H9 (cell line): ENCODE data around the gene ZDHHC3. TPM values are rescaled to one million over a fixed set of nuclear protein-coding genes. Genes with fewer than 3 reads are reported as not detected.

Experiments
- DNase-seq: peaks from one replicate; pipeline ENCODE4 v3.0.0-alpha.2; 2017
- H2AFZ ChIP-seq: one replicate; pipeline ENCODE4 v1.6.1; 2013; ENCODE audit warnings: mild to moderate bottlenecking, low read length, control low read depth, moderate library complexity
- H2AK5ac ChIP-seq: 2 replicates; pipeline ENCODE4 v1.6.1; 2013; ENCODE audit warnings: low read length, control low read depth, mixed read lengths; ENCODE audit not compliant: insufficient read length
- H2BK120ac ChIP-seq: one replicate; pipeline ENCODE4 v1.6.1; 2013; ENCODE audit warnings: low read depth, mild to moderate bottlenecking, low read length, control low read depth, inconsistent platforms; ENCODE audit not compliant: poor library complexity, severe bottlenecking
- H2BK12ac ChIP-seq: 2 replicates; pipeline ENCODE4 v1.6.1; 2013; ENCODE audit warnings: low read length, control low read depth, mixed read lengths, low read depth; ENCODE audit not compliant: insufficient read length
- H2BK15ac ChIP-seq: 2 replicates; pipeline ENCODE4 v1.6.1; 2013; ENCODE audit warnings: low read depth, low read length, control low read depth
- H2BK20ac ChIP-seq: one replicate; pipeline ENCODE4 v1.6.1; 2013; ENCODE audit warnings: low read depth, mild to moderate bottlenecking, low read length, control low read depth, inconsistent platforms; ENCODE audit not compliant: poor library complexity, severe bottlenecking
- H2BK5ac ChIP-seq: 2 replicates; pipeline ENCODE4 v1.6.1; 2013; ENCODE audit warnings: low read length, control low read depth, mixed read lengths; ENCODE audit not compliant: insufficient read length
- H3K14ac ChIP-seq: 2 replicates; pipeline ENCODE4 v1.6.1; 2013; ENCODE audit warnings: low read length, control low read depth; ENCODE audit not compliant: insufficient read depth
- H3K18ac ChIP-seq: 2 replicates; pipeline ENCODE4 v1.6.1; 2013; ENCODE audit warnings: low read depth, mild to moderate bottlenecking, mixed read lengths, low read length, control low read depth; ENCODE audit not compliant: insufficient read length
- H3K23ac ChIP-seq: 2 replicates; pipeline ENCODE4 v1.6.1; 2013; ENCODE audit warnings: low read length, control low read depth, mixed read lengths, low read depth; ENCODE audit not compliant: insufficient read length
- H3K23me2 ChIP-seq: 2 replicates; pipeline ENCODE4 v1.6.1; 2013; ENCODE audit warnings: low read depth, mild to moderate bottlenecking, mixed read lengths, low read length, control low read depth; ENCODE audit not compliant: insufficient read length, poor library complexity, severe bottlenecking
- H3K27ac ChIP-seq: 2 replicates; pipeline ENCODE4 v1.5.1; 2013; ENCODE audit warnings: low read length, control low read depth, mixed read lengths, low read depth; ENCODE audit not compliant: insufficient read length
- H3K27me3 ChIP-seq: 2 replicates; pipeline ENCODE4 v1.6.1; 2013; ENCODE audit warnings: low read length, control low read depth, inconsistent platforms; ENCODE audit not compliant: insufficient read depth
- H3K4ac ChIP-seq: 2 replicates; pipeline ENCODE4 v1.6.1; 2013; ENCODE audit warnings: low read depth, mild to moderate bottlenecking, control low read depth, inconsistent platforms, low read length, moderate library complexity
- H3K4me1 ChIP-seq: 2 replicates; pipeline ENCODE4 v1.6.1; 2013; ENCODE audit warnings: low read length, control low read depth, inconsistent platforms; ENCODE audit not compliant: insufficient read depth
- H3K4me2 ChIP-seq: 2 replicates; pipeline ENCODE4 v1.6.1; 2013; ENCODE audit warnings: low read length, control low read depth, mixed read lengths; ENCODE audit not compliant: insufficient read length, insufficient read depth
- H3K56ac ChIP-seq: 2 replicates; pipeline ENCODE4 v1.6.1; 2013; ENCODE audit warnings: low read depth, mild to moderate bottlenecking, mixed read lengths, low read length, control low read depth; ENCODE audit not compliant: insufficient read length
- H3K79me1 ChIP-seq: 2 replicates; pipeline ENCODE4 v1.6.1; 2013; ENCODE audit warnings: low read depth, mild to moderate bottlenecking, moderate library complexity, low read length, control low read depth, inconsistent platforms; ENCODE audit not compliant: insufficient read depth, poor library complexity, severe bottlenecking
- H3K79me2 ChIP-seq: 2 replicates; pipeline ENCODE4 v1.6.1; 2013; ENCODE audit warnings: low read length, control low read depth, inconsistent platforms; ENCODE audit not compliant: insufficient read depth
- H3K9ac ChIP-seq: 2 replicates; pipeline ENCODE4 v1.6.1; 2013; ENCODE audit warnings: low read length, control low read depth, mixed read lengths; ENCODE audit not compliant: insufficient read length; ENCODE audit errors: extremely low read depth
- H3K9me3 ChIP-seq: one replicate; pipeline ENCODE4 v1.6.1; 2013; ENCODE audit warnings: low read depth, low read length, inconsistent platforms; ENCODE audit not compliant: control insufficient read depth
- H3T11ph ChIP-seq: one replicate; pipeline ENCODE4 v1.6.1; 2013; ENCODE audit warnings: mild to moderate bottlenecking, low read length, control low read depth, inconsistent platforms
- H4K20me1 ChIP-seq: one replicate; pipeline ENCODE4 v1.6.1; 2013; ENCODE audit not compliant: control insufficient read depth, insufficient read length, insufficient read depth
- H4K5ac ChIP-seq: 2 replicates; pipeline ENCODE4 v1.6.1; 2013; ENCODE audit warnings: low read depth, mild to moderate bottlenecking, mixed read lengths, low read length, control low read depth; ENCODE audit not compliant: insufficient read length
- H4K8ac ChIP-seq: replicated peaks from 2 replicates; pipeline ENCODE4 v1.6.1; 2013; ENCODE audit warnings: low read length, control low read depth, mixed read lengths, low read depth; ENCODE audit not compliant: insufficient read length
- H4K91ac ChIP-seq: 2 replicates; pipeline ENCODE4 v1.6.1; 2013; ENCODE audit warnings: low read depth, mild to moderate bottlenecking, moderate library complexity, mixed read lengths, low read length, control low read depth; ENCODE audit not compliant: insufficient read length
- H3K27ac Mint-ChIP-seq, 3 experiments: 2 replicates in 2 of 3; 3 replicates in 1 of 3; pipeline ENCODE4 v1.8.0; 2020 to 2021; ENCODE audit warnings: mixed read lengths in 3 of 3, mild to moderate bottlenecking in 1 of 3, moderate library complexity in 1 of 3
- H3K27me3 Mint-ChIP-seq: 2 replicates; pipeline ENCODE4 v1.8.0; 2021; ENCODE audit warnings: low read depth, mild to moderate bottlenecking, moderate library complexity, mixed read lengths
- H3K36me3 Mint-ChIP-seq, 3 experiments: 2 replicates in 2 of 3; 3 replicates in 1 of 3; pipeline ENCODE4 v1.8.0; 2020 to 2021; ENCODE audit warnings: low read depth in 3 of 3, mixed read lengths in 3 of 3; ENCODE audit not compliant: insufficient read depth in 1 of 3
- H3K4me1 Mint-ChIP-seq, 2 experiments: 2 replicates each; pipeline ENCODE4 v1.8.0; 2020; ENCODE audit warnings: mixed read lengths in 2 of 2
- H3K4me3 Mint-ChIP-seq, 2 experiments: 2 replicates in 1 of 2; 3 replicates in 1 of 2; pipeline ENCODE4 v1.8.0; 2020 to 2021; ENCODE audit warnings: mild to moderate bottlenecking in 2 of 2, mixed read lengths in 2 of 2, moderate library complexity in 1 of 2
- H3K9me3 Mint-ChIP-seq, 2 experiments: 2 replicates in 1 of 2; 3 replicates in 1 of 2; pipeline ENCODE4 v1.8.0; 2020; ENCODE audit warnings: mild to moderate bottlenecking in 2 of 2, mixed read lengths in 2 of 2, moderate library complexity in 1 of 2
- CTCF ChIP-seq: fragments of 200-600 bp; sonication (generic); conservative IDR thresholded peaks from 3 replicates; pipeline ENCODE4 v1.8.0; 2021; ENCODE audit warnings: antibody characterized with exemption, mild to moderate bottlenecking
- WGBS: extraction: QIAGEN DNeasy Blood & Tissue Kit; methylation state at CpG from one replicate; pipeline ENCODE4 v1.1.7; 2013; ENCODE audit warnings: missing lambda C conversion rate, low lambda C conversion rate, mixed read lengths; ENCODE audit not compliant: insufficient read length; ENCODE audit errors: extremely low coverage; 5-methylcytosine and 5-hydroxymethylcytosine counted together
- total RNA-seq: library from RNA; stranded (reverse); gene quantifications from 2 replicates; pipeline ENCODE4 v1.2.1, GENCODE V29; 2021

The ZDHHC3 gene
- total RNA-seq, 1 experiment from 2014 or later = 71.3 TPM

GRCh38 chr3:45021524-45022297 is 45.7 kb upstream of the ZDHHC3 start:
- Histone ChIP-seq H4K91ac (no peak overlapping the region), H3K4me2 (no peak overlapping the region), H3K18ac (no peak overlapping the region), H2BK20ac (no peak overlapping the region), H2AFZ (no peak overlapping the region), H2BK120ac (no peak overlapping the region), H4K8ac (no peak overlapping the region), H4K5ac (no peak overlapping the region), H3K23me2 (no peaks in the 10 kb centered on the region), H4K20me1 (no peaks in the 10 kb centered on the region), H3K4me1 (no peaks in the 10 kb centered on the region), H2BK5ac (no peak overlapping the region), H3K56ac (no peak overlapping the region), H3K9ac (no peak overlapping the region), H3K9me3 (no peaks in the 10 kb centered on the region), H3K14ac (no peak overlapping the region), H3K23ac (no peak overlapping the region), H3K79me1 (no peaks in the 10 kb centered on the region), H2AK5ac (no peak overlapping the region), H3K27ac (no peak overlapping the region), H3K79me2 (no peaks in the 10 kb centered on the region), H3T11ph (no peak overlapping the region), H2BK12ac (no peak overlapping the region), H2BK15ac (no peak overlapping the region), H3K27me3 (no peaks in the 10 kb centered on the region), H3K4ac (no peak overlapping the region)
- no peak for TF ChIP-seq CTCF
- DNase-seq = no peak
- Mint-ChIP-seq H3K36me3 (0 out of 7 replicates have a peak, but pooled peaks cover 0 to 4% (median 1%) of the 10 kb centered on the region in 3 experiments), H3K27me3 (peaks cover 12% of the 10 kb centered on the region), H3K4me3 (no peak overlapping the region), H3K4me1 (peaks cover 10 to 13% of the 10 kb centered on the region in 2 experiments), H3K27ac (no peak overlapping the region), H3K9me3 (no peaks in the 10 kb centered on the region)
- no CpG with 5 or more reads among the region's 12 CpGs for WGBS
